HG02678 (cell line): ENCODE results near the gene TBC1D1.
"Not testable (repeated sequence)": the region's sequence is repeated elsewhere in the genome, so short reads cannot be mapped to it uniquely, and the experiment has no call there.

Experiments used
- ATAC-seq: cut with Tn5 transposase; IDR thresholded peaks from one replicate; pipeline ENCODE4 v1.9.1; 2021; ENCODE audit warnings: mild to moderate bottlenecking, moderate library complexity; ENCODE audit not compliant: unreplicated experiment

The TBC1D1 gene

GRCh38 chr4:38008571-38009021 lies 117.7 kb downstream of the TBC1D1 start:
- no peak for ATAC-seq

DNA sequence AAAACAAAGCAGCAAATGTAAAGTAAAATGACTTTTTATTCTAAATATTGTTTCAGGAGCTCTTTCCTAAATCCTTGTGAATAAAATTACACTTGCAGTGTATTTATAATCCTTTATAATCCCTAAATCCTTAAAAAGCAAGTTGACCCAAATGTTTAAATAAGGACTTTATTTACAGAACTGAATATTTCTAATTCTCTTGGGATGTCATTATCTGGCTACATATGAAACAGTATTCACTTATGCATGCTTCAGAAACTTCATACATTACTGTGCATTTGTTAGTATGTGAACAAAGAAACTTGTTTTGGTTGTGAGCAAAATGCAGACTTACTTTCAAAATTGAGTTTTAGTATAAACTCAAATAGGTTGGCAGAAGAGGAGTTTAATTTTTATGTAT lies 118.5 kb downstream of the TBC1D1 start:
- ATAC-seq = no peak

DNA sequence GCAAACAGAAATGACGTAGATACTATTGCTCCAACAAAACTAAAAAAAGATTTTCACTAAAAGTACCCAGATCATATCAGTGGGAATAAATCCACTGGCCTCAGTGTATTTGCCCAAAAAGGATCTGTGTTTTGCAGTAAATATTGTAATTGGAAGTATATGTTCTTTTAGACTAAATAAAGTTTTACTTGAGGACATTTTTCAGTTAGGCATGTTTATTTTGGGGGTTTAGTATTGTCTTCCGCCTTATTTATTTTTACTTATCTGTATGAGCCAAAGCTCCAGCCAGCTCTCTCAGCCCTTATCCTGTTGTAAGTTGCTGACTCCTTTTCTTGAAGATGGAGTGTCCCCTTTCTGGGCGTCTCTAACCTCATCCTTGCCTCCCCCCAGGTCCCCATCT lies 119.1 kb downstream of the TBC1D1 start:
- ATAC-seq = no peak

GRCh38 chr4:38011511-38012162 lies 120.8 kb downstream of the TBC1D1 start:
- no peak for ATAC-seq

DNA sequence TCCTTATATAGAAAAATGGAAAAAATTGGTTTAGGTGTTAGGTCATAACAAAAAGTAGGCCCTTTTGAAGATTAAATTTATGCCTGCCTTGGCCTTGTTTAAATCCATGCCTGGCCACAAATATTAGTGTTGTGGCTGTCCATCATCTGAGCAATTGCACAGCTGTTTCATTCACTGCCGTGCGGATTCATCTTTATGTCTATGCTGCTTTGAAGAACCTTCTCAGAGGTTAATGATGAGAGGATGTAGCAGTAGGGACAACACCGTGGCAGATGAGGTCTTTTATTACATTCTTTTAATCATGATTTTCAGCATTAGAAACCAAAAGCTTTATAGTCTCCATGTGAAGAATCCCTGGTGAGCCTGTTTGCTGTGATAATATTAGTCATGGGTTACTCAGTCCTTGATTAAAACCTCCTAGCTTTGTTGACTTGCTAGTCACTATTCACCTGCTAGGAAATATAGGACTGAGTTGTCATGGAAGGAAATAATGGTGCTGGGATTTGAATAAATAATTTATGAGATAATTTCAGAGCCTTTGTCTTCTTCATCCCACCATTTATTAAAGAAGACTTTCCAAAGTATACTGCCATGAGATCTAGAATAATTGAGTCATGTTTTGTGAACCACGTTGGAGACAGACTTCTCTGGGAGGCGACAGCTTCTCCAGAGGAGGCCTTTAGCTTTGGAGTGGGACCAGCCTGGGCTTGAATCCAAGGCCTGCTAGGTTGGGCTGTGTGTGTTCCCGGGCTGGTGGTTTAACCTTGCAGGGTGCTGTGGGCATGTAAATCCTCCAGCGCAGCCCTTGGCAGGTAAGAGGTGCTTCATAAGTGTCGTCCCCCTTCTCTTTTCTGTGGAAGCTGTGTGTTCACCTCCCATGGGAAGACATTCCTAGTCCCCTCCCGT lies 122.8 kb downstream of the TBC1D1 start:
- ATAC-seq = no peak

DNA sequence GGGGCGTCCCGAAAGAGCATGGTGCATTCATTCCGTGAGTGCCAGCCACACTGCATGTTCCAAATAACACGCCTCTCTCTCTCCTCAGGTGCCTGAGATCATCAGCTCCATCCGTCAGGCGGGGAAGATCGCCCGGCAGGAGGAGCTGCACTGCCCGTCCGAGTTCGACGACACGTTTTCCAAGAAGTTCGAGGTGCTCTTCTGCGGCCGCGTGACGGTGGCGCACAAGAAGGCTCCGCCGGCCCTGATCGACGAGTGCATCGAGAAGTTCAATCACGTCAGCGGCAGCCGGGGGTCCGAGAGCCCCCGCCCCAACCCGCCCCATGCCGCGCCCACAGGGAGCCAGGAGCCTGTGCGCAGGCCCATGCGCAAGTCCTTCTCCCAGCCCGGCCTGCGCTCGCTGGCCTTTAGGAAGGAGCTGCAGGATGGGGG lies 123.6 kb downstream of the TBC1D1 start:
- ATAC-seq = no peak

GRCh38 chr4:38015886-38016515 lies 125.1 kb downstream of the TBC1D1 start:
- ATAC-seq = no peak

DNA sequence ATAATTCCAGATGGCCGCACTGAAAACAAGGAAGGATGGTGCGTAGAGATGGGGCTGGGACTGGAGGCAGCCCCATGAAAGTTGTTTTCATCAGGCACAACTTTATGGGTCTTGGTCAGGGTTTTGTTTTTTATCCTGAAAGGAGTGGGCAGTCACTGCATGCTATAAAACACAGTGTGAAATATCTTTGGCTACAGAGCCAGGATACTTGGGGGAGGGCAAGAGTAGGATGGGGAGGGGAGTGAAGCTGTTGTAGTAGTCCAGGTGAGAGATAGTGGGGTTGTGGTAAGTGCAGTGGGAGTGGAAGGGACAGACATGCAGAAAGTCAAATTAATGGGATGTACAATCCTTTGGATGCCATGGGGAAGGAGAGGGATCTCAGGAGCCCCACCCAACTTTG lies 125.8 kb downstream of the TBC1D1 start:
- no peak for ATAC-seq

DNA sequence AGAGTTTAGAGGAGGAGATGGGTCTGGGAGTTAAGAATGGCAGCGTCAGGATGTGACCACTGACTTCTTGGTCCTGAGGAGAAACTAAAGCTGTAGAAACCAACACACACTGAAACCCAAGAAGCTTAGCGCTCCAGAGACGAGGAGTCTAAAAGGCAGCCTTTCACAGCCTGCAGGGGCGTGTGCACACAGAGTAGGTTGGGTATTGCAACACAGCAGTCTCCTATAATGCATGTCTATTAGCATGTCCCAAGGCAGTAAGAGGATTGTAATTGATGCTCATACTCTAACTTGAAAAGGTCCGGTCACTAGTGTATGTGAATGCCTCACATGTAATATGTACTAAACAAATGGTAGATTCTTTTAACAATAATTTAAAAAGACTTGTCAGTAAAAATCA lies 126.7 kb downstream of the TBC1D1 start:
- no peak for ATAC-seq

DNA sequence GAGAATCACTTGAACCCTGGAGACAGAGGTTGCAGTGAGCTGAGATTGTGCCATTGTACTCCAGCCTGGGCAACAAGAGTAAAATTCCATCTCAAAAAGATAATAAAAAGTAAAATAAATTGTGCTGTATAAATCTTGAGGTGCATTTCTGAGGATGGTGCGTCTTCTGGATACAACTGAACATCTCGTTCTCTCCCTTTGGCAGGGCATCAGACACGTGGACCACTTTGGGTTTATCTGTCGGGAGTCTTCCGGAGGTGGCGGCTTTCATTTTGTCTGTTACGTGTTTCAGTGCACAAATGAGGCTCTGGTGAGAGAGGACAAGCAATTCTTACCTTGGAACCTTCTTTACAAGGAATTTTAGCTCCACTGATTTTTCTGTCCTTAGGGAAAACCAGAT lies 129.5 kb downstream of the TBC1D1 start:
- no peak for ATAC-seq

GRCh38 chr4:38020961-38021360 lies 130.1 kb downstream of the TBC1D1 start:
- ATAC-seq = not testable (repeated sequence)

- no peak for ATAC-seq
Measured at GRCh38 chr4:38021751-38022150, 130.9 kb downstream of the TBC1D1 start.

- ATAC-seq = no peak
Measured at GRCh38 chr4:38023347-38024205, 132.7 kb downstream of the TBC1D1 start.

DNA sequence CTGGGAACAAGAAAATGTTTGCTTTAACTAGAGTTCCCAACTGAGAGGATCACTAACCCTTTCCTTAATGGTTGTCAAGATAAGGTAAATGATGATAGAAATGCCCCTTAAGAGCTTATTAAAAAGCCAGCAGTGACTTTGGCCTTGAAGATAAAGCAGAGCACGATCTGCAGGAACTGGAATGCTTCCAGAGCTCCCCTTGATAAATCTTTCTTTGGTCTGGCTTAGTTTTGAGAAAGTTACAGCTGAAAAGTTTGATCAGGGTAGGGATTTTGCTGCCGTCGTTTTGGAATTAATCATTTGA lies 133.3 kb downstream of the TBC1D1 start:
- no peak for ATAC-seq

DNA sequence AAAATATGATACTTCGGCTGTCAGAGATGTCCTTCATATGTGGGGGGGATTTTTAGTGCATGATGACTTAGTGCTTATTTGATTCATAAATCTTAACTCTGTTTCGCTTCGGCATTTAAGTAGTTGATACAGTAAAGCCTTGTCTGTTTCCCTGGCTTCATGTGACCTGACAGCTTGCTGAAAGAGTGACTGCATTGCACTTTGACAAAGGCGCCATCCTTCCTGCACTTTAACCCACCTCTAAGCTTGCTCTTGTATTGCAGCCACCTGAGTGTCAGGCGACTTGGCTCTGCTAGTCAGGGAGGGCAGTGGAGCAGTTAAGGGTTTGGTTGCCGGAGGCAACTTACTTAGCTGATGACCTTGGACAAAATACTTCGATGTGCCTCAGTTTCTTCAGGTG lies 134.8 kb downstream of the TBC1D1 start:
- no peak for ATAC-seq

GRCh38 chr4:38026158-38026740 lies 135.4 kb downstream of the TBC1D1 start:
- no peak for ATAC-seq

DNA sequence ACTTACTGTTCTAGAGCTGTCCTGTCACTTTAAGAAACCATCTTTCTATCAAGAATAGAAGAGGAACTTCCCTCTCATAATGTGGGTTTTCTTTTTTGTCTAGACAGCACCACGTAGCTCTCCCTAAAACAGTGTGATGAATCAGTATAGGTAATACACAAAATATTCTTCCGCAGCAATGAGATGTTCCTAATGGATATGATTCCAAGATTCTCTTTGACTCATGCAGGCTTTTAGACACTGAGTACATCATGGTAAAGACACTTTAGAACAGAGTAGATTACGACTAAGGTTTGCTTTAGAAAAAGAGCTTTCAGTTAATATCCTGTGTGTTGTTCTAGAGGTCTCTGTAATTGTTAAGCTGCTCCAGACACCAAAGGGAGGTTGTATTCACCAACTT lies 139.1 kb downstream of the TBC1D1 start:
- no peak for ATAC-seq

DNA sequence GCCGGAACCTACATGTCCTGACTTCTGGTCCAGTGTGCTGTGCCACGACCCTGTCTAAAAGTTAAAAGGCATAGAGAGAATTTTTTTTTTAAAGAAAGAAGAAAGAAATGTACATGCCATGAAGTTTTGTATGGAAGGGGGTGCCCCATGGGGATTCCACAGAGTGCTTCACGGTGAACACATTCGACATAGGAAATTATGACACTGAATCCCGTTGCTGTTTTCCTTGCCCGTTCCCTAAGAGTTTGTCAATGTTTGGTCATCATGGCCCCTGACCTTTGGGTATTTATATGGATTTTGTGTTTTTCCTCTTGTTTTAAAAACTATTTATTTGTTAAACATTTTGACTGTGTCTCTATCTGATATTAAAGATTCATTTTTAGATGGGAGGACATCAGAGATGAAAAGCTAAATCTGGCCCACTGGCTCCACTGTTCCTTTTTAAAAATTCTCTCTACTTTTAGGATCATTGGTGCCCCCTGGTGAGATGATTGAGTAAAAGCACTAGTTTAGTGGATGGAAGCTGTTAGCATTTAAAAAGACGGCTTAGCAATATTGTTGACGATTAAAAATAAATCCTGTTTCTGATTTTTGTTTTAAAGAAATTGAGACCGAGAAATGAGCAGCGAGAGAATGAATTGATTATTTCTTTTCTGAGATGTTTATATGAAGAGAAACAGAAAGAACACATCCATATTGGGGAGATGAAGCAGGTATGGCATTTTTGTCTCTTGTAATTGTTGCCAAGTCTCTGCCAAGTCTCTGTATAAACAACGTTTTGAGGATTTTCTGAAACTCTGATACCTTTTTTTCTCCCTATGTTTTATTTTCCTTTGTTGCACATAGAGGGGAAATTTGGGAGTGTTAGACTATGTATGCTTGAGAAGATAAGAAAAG lies 144.3 kb downstream of the TBC1D1 start:
- ATAC-seq = no peak

DNA sequence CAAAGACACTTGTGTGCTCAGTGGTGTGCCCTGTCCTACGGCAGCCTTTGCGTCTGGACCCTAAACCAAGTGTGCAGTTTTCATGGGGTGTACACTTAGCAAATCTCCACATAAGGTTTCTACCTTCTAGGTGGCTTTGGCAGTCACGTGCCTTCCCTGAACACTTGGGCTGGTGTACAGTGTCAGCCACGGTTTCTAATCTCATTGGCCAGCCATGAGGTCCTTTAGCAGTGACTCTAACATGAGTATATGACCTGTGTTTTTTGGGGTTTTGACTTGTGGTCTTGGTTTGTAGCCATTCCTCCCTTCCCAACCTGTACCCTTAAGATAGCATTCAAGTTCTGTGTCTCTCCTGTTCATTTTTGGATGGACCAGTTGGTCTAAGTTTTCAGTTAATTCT lies 145.7 kb downstream of the TBC1D1 start:
- ATAC-seq = no peak

DNA sequence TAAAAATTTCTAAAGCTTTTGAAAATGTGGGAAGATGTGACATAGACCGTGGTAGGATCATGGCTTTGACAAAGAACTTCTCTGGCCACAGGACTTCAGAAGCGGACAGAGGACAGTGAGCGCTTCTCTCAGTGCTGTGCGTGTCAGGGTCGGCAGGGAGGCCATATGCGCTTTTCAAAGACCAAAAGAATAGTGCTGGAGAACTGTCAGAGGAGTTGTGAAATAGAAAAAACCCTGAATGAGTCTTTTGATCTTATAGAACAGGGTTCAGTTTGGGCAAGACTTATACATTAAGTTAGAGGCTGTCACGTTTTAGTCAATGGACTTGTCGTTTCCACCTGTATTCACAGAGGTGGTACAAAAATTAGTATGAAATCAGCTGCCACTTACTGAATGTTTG lies 146.7 kb downstream of the TBC1D1 start:
- no peak for ATAC-seq
